SU-DHL-6 (cell line): ENCODE measurements around the gene OPRM1.

Experiments used
- H2AFZ ChIP-seq: fragments of 200-600 bp; sonication (generic); 2 replicates; pipeline ENCODE4 v1.6.1; 2014; ENCODE audit warnings: low read depth, mild to moderate bottlenecking, moderate library complexity, mixed read lengths, antibody characterized with exemption, low read length; ENCODE audit not compliant: severe bottlenecking
- H3F3A ChIP-seq: fragments of 200-600 bp; shearing (Covaris generic); 2 replicates; pipeline ENCODE4 v1.6.0; 2016; ENCODE audit warnings: antibody characterized with exemption, mild to moderate bottlenecking; ENCODE audit not compliant: insufficient read depth
- H3K27ac ChIP-seq: fragments of 200-600 bp; sonication (generic); 2 replicates; pipeline ENCODE4 v1.5.1; 2016; ENCODE audit warnings: low read depth, mild to moderate bottlenecking, low read length, moderate library complexity, mixed read lengths
- H3K27me3 ChIP-seq: fragments of 200-600 bp; sonication (generic), shearing (Covaris generic); 2 replicates; pipeline ENCODE4 v1.6.0; 2014; ENCODE audit warnings: mild to moderate bottlenecking, low read length
- H3K36me3 ChIP-seq: fragments of 200-600 bp; sonication (generic); 2 replicates; pipeline ENCODE4 v1.6.1; 2014; ENCODE audit warnings: mild to moderate bottlenecking, low read length, mixed read lengths
- H3K4me2 ChIP-seq: fragments of 300-600, 200-600 bp; shearing (Covaris generic), sonication (generic); 2 replicates; pipeline ENCODE4 v1.6.0; 2014; ENCODE audit warnings: low read length, low read depth, mild to moderate bottlenecking; ENCODE audit not compliant: poor library complexity, severe bottlenecking
- H3K4me3 ChIP-seq: fragments of 200-600 bp; sonication (generic); 2 replicates; pipeline ENCODE4 v1.5.1; 2014; ENCODE audit warnings: antibody characterized with exemption, low read length, mild to moderate bottlenecking, mixed read lengths; ENCODE audit not compliant: insufficient read depth, poor library complexity, severe bottlenecking
- H3K79me2 ChIP-seq: fragments of 200-600 bp; sonication (generic); 2 replicates; pipeline ENCODE4 v1.6.1; 2014; ENCODE audit warnings: mild to moderate bottlenecking, low read length, moderate library complexity; ENCODE audit not compliant: insufficient read depth
- H3K9ac ChIP-seq: fragments of 200-600 bp; sonication (generic); 2 replicates; pipeline ENCODE4 v1.7.0; 2014; ENCODE audit warnings: mild to moderate bottlenecking, low read length
- H3K9me2 ChIP-seq: fragments of 200-600 bp; sonication (generic); replicated peaks from 2 replicates; pipeline ENCODE4 v1.6.1; 2014; ENCODE audit warnings: low read length; ENCODE audit not compliant: insufficient read depth
- H3K9me3 ChIP-seq: fragments of 200-600 bp; sonication (generic); 2 replicates; pipeline ENCODE4 v1.6.1; 2014; ENCODE audit warnings: low read length, mixed read lengths; ENCODE audit not compliant: insufficient read depth
- H4K20me1 ChIP-seq: fragments of 200-600 bp; sonication (generic); 2 replicates; pipeline ENCODE4 v1.6.1; 2014; ENCODE audit warnings: low read depth, mild to moderate bottlenecking, antibody characterized with exemption, low read length, moderate library complexity, mixed read lengths
- EZH2phosphoT487 ChIP-seq: fragments of 200-600 bp; sonication (generic), shearing (Covaris generic); conservative IDR thresholded peaks from 2 replicates; pipeline ENCODE4 v1.6.1; 2018; ENCODE audit warnings: mild to moderate bottlenecking, antibody characterized with exemption, low read length, moderate library complexity, mixed read lengths
- TF ChIP-seq, protein P1 (sequence below): fragments of 200-600 bp; sonication (generic); IDR thresholded peaks from one replicate; pipeline ENCODE4 v1.5.1; 2017; ENCODE audit warnings: antibody characterized with exemption, mild to moderate bottlenecking, low read length, moderate library complexity; ENCODE audit not compliant: insufficient read depth, poor library complexity, severe bottlenecking

The OPRM1 gene

DNA sequence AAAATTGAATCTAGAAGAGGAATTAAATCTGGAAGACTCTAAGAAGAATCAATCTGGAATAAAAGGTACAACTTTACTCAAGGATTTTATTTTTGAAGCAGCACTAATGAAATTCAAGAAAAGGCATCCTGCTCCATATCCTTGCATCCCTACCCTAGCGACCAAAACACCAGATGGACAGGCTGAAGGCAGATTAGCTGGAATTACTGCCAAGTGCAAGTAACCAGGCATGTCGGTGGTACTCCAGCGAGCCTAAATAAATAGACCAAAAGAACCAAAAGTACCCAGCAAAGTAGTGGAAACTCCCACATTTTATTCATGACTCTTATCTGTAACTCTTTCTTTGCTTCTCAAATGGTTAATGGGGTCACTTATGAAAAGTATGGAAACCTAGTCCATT lies 21.0 kb downstream of the OPRM1 start:
- no peaks in the 10 kb centered on the region for H3K9me2 ChIP-seq
- H3K27ac ChIP-seq = no peak overlapping the region
- no peak overlapping the region for H3K9ac ChIP-seq
- H3K9me3 ChIP-seq = no peaks in the 10 kb centered on the region
- H3F3A ChIP-seq = no peaks in the 10 kb centered on the region
- no peaks in the 10 kb centered on the region for H4K20me1 ChIP-seq
- no peak overlapping the region for H3K4me3 ChIP-seq
- no peaks in the 10 kb centered on the region for H3K27me3 ChIP-seq
- no peak overlapping the region for H2AFZ ChIP-seq
- no peak overlapping the region for H3K4me2 ChIP-seq
- H3K36me3 ChIP-seq = no peaks in the 10 kb centered on the region
- TF ChIP-seq EZH2phosphoT487 = no peak
- TF ChIP-seq, protein P1, sequence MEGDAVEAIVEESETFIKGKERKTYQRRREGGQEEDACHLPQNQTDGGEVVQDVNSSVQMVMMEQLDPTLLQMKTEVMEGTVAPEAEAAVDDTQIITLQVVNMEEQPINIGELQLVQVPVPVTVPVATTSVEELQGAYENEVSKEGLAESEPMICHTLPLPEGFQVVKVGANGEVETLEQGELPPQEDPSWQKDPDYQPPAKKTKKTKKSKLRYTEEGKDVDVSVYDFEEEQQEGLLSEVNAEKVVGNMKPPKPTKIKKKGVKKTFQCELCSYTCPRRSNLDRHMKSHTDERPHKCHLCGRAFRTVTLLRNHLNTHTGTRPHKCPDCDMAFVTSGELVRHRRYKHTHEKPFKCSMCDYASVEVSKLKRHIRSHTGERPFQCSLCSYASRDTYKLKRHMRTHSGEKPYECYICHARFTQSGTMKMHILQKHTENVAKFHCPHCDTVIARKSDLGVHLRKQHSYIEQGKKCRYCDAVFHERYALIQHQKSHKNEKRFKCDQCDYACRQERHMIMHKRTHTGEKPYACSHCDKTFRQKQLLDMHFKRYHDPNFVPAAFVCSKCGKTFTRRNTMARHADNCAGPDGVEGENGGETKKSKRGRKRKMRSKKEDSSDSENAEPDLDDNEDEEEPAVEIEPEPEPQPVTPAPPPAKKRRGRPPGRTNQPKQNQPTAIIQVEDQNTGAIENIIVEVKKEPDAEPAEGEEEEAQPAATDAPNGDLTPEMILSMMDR = no peak
- no peaks in the 10 kb centered on the region for H3K79me2 ChIP-seq

DNA sequence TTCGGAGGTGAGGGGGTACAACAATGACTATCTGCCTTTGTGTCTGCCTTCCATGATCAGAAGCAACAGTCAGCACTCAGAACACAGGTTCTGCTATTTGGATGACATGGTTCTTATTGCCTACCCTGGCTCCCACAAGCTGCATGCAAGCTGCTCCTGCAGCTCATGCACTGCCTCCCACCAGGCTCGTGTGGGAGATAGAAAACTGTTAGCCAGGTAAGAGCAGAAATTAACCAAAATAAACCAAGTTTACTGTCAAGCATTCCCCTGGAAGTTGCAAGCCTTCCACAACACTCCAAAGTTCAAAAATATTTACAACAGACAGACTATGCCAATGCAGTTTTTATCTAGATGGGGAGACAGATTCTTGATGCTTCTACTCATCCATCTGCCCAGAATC lies 31.0 kb downstream of the OPRM1 start:
- no peaks in the 10 kb centered on the region for H3K9me3 ChIP-seq
- no peak overlapping the region for H3K4me2 ChIP-seq
- no peaks in the 10 kb centered on the region for H3F3A ChIP-seq
- no peaks in the 10 kb centered on the region for H3K36me3 ChIP-seq
- no peaks in the 10 kb centered on the region for H3K79me2 ChIP-seq
- H3K9me2 ChIP-seq = no peaks in the 10 kb centered on the region
- H2AFZ ChIP-seq = no peak overlapping the region
- no peaks in the 10 kb centered on the region for H4K20me1 ChIP-seq
- H3K9ac ChIP-seq = no peak overlapping the region
- H3K4me3 ChIP-seq = no peak overlapping the region
- H3K27ac ChIP-seq = no peak overlapping the region
- no peaks in the 10 kb centered on the region for H3K27me3 ChIP-seq
- no peak for TF ChIP-seq EZH2phosphoT487

DNA sequence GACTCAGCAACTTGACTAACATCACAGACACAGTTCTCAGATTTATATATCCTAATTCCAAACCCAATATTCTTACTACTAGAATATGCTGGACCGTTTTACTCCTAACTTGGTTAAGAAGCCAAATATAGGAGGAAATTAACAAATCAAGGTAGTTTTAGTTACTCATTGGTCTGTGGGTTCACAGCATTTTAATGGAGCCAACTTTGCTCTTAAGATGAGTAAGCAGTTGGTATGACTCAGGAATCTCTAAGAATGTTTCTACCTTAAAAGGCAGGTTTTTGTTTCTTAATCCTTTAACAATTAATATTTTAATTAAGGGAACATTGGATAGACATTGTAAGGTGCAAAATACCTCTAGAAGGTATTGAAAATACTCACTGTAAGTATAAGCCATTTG lies 31.6 kb downstream of the OPRM1 start:
- H3K4me2 ChIP-seq = no peak overlapping the region
- no peaks in the 10 kb centered on the region for H3K36me3 ChIP-seq
- no peak overlapping the region for H3K27ac ChIP-seq
- no peaks in the 10 kb centered on the region for H4K20me1 ChIP-seq
- H3K9me3 ChIP-seq = no peaks in the 10 kb centered on the region
- H3K79me2 ChIP-seq = no peaks in the 10 kb centered on the region
- H3K9ac ChIP-seq = no peak overlapping the region
- no peak overlapping the region for H2AFZ ChIP-seq
- H3K9me2 ChIP-seq = no peaks in the 10 kb centered on the region
- H3F3A ChIP-seq = no peaks in the 10 kb centered on the region
- no peaks in the 10 kb centered on the region for H3K27me3 ChIP-seq
- H3K4me3 ChIP-seq = no peak overlapping the region
- TF ChIP-seq, protein P1 = no peak
- TF ChIP-seq EZH2phosphoT487 = no peak

DNA sequence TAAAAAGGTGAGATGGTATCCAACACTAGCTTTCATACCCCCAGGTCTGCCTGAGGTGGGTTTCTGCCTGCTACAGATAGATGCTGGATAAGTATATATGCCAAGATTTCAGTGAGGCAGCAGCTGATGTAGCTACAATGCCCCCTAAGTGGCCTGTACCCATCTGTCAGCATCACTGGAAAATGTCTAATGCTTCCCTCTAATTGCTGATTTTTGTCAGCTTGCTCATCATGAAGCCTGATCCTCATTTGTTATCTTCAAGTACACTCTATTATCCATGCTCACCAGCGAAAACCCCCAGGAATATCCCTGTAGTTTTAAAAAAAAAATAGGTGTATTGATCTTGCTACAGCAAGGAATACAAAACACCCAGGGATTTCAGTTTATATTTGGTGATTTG lies 32.2 kb downstream of the OPRM1 start:
- H3K27me3 ChIP-seq = no peaks in the 10 kb centered on the region
- no peak for TF ChIP-seq EZH2phosphoT487
- TF ChIP-seq, protein P1 = no peak
- no peaks in the 10 kb centered on the region for H3K36me3 ChIP-seq
- no peak overlapping the region for H3K4me2 ChIP-seq
- no peaks in the 10 kb centered on the region for H4K20me1 ChIP-seq
- no peaks in the 10 kb centered on the region for H3K79me2 ChIP-seq
- no peak overlapping the region for H3K9ac ChIP-seq
- H3F3A ChIP-seq = no peaks in the 10 kb centered on the region
- H3K9me2 ChIP-seq = no peaks in the 10 kb centered on the region
- no peak overlapping the region for H2AFZ ChIP-seq
- H3K4me3 ChIP-seq = no peak overlapping the region
- H3K27ac ChIP-seq = no peak overlapping the region
- no peaks in the 10 kb centered on the region for H3K9me3 ChIP-seq
